OCI-LY7 (cell line): ENCODE results near the gene TRIM54. TPM values are rescaled to one million over a fixed set of nuclear protein-coding genes. Genes with fewer than 3 reads are reported as not detected.
A peak's percentile ranks its signal among the peaks of the same experiment; 100 is the strongest.

Experiments
- BruUV-seq: library from RNA; stranded (reverse); fragments of 400-500 nt; replicated peaks from 2 replicates; lab custom pipeline; 2021; lab: Mats Ljungman, UMichigan
- CTCF ChIA-PET: fragments of 300-600 bp; sonication (Branson Sonifier 250); formaldehyde crosslinking; loops from one replicate; lab custom pipeline; 2022; ENCODE audit warnings: antibody characterized with exemption; ENCODE audit not compliant: unreplicated experiment; lab: Charles Lee
- POLR2A ChIA-PET: fragments of 300-600 bp; sonication (Branson Sonifier 250); formaldehyde crosslinking; loops from one replicate; lab custom pipeline; 2022; ENCODE audit warnings: antibody characterized with exemption; lab: Charles Lee
- DNase-seq: peaks from one replicate; pipeline ENCODE4 v3.0.0-alpha.2; 2015; ENCODE audit warnings: low spot score
- H2AFZ ChIP-seq: fragments of 200-600 bp; sonication (generic), shearing (Covaris generic); 2 replicates; pipeline ENCODE4 v1.6.1; 2014; ENCODE audit warnings: mild to moderate bottlenecking, antibody characterized with exemption, low read length, moderate library complexity
- H3K27ac ChIP-seq: fragments of 200-600 bp; sonication (generic); 2 replicates; pipeline ENCODE4 v1.5.1; 2014; ENCODE audit warnings: mixed run types, low read depth, mild to moderate bottlenecking, moderate library complexity, low read length, inconsistent platforms; ENCODE audit not compliant: poor library complexity, severe bottlenecking
- H3K36me3 ChIP-seq: fragments of 200-600 bp; sonication (generic); 2 replicates; pipeline ENCODE4 v1.6.1; 2014; ENCODE audit warnings: mild to moderate bottlenecking, antibody characterized with exemption, low read length, moderate library complexity, mixed read lengths; ENCODE audit not compliant: insufficient read depth
- H3K4me1 ChIP-seq: fragments of 200-600 bp; sonication (generic); 2 replicates; pipeline ENCODE4 v1.5.1; 2014; ENCODE audit warnings: mild to moderate bottlenecking, low read length; ENCODE audit not compliant: insufficient read depth, poor library complexity, severe bottlenecking
- H3K4me2 ChIP-seq: fragments of 200-600 bp; sonication (generic); 2 replicates; pipeline ENCODE4 v1.6.1; 2014; ENCODE audit warnings: mild to moderate bottlenecking, low read length
- H3K4me3 ChIP-seq: fragments of 200-600 bp; sonication (generic); 2 replicates; pipeline ENCODE4 v1.5.1; 2014; ENCODE audit warnings: mild to moderate bottlenecking, low read depth, low read length; ENCODE audit not compliant: poor library complexity, severe bottlenecking
- H3K79me2 ChIP-seq: fragments of 200-600 bp; sonication (generic); 2 replicates; pipeline ENCODE4 v1.6.1; 2016; ENCODE audit warnings: low read depth, mild to moderate bottlenecking, low read length, moderate library complexity, mixed read lengths; ENCODE audit not compliant: insufficient read depth
- H3K9me2 ChIP-seq: fragments of 200-600 bp; sonication (generic); 2 replicates; pipeline ENCODE4 v1.6.1; 2016; ENCODE audit warnings: mild to moderate bottlenecking, low read length, mixed read lengths; ENCODE audit not compliant: insufficient read depth
- H3K9me3 ChIP-seq: fragments of 200-600 bp; sonication (generic); 2 replicates; pipeline ENCODE4 v1.6.1; 2014; ENCODE audit warnings: mild to moderate bottlenecking, mixed run types, low read length, mixed read lengths
- H4K20me1 ChIP-seq: fragments of 200-600 bp; sonication (generic); 2 replicates; pipeline ENCODE4 v1.6.1; 2014; ENCODE audit warnings: mild to moderate bottlenecking, antibody characterized with exemption, low read length, moderate library complexity, mixed read lengths; ENCODE audit not compliant: insufficient read depth
- EZH2phosphoT487 ChIP-seq: fragments of 200-600 bp; sonication (generic); IDR thresholded peaks from 2 replicates; pipeline ENCODE4 v1.6.1; 2018; ENCODE audit warnings: low read depth, borderline replicate concordance, mild to moderate bottlenecking, mixed run types, antibody characterized with exemption, low read length, moderate library complexity, mixed read lengths
- intact Hi-C: fragments of 100-400 bp; cut with micrococcal nuclease; formaldehyde crosslinking; loops from one replicate; pipeline ENCODE4 v1.10.0; 2022; ENCODE audit not compliant: unreplicated experiment
- total RNA-seq, 2 experiments: library from RNA; depleted of rRNA in 1 of 2; stranded (reverse); fragments of >200 nt in 1 of 2; shearing (Covaris generic) in 1 of 2; gene quantifications; 2 replicates each; pipeline ENCODE4 v1.2.3, GENCODE V29; 2014 to 2022
- TF ChIP-seq, protein P1 (sequence below): fragments of 200-600 bp; sonication (generic); conservative IDR thresholded peaks from 2 replicates; pipeline ENCODE4 v1.5.1; 2014; ENCODE audit warnings: mild to moderate bottlenecking, antibody characterized with exemption, low read length, moderate library complexity, mixed read lengths

TRIM54 gene
- total RNA-seq, 2 experiments from 2014 or later: 6.4 to 18.8 TPM

DNA sequence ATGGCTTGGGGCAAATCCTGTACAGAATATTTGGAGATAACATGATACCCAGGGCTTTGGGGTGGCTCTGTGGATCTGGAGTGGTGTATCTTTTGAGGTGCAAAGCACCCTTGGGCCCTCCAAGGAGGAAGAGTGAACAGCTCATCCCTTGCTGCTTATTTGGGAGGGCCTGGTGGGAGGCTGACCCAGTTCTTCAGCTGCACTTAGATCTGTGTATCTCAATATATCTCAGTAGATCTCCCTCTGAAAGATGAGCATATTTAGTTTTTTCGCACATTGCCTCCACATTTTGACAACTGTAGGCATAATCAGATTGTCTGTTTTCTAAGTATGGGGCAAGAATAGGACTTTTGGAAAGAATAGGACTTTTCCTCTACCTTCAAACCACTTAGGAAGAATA, 2.8 kb downstream of the TRIM54 start:
- no peaks in the 10 kb centered on the region for H3K36me3 ChIP-seq
- no peak for DNase-seq
- intact Hi-C loops: no loop called here

DNA sequence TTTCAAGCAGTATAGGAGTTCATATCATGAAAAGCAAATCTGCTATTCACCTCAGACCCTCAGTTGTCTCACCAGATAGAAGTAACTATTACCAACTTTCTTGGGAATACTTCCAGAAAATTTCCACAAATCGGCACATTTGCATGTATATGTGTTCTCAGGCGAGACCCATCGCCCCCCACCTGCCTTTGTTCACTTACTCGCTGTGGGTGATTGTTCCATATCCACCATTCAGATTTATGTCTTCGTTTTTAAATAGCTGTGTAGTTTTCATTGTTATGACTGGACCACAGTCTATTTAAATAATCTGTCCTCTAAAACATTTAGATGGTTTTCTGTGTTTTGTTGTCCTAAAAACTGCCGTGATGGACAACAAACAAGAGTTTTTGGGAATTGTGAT, 3.3 kb downstream of the TRIM54 start:
- peaks cover 58% of the 10 kb centered on the region for H3K4me1 ChIP-seq
- H3K36me3 ChIP-seq: no peaks in the 10 kb centered on the region
- no peaks in the 10 kb centered on the region for H3K9me2 ChIP-seq
- intact Hi-C loops: no loop called here
- no peak overlapping the region for H2AFZ ChIP-seq
- no peaks in the 10 kb centered on the region for H4K20me1 ChIP-seq
- H3K27ac ChIP-seq: no peak overlapping the region
- H3K79me2 ChIP-seq: no peaks in the 10 kb centered on the region
- no peak overlapping the region for H3K4me3 ChIP-seq
- ChIA-PET POLR2A (interaction anchor here (0.9 kb wide), 1 partner anchor 34 kb away, joined by 3 read pairs; no protein-coding TSS in a partner anchor), CTCF (no interaction called here)
- BruUV-seq: no TSS peak
- no peak for TF ChIP-seq EZH2phosphoT487
- TF ChIP-seq, protein P1, sequence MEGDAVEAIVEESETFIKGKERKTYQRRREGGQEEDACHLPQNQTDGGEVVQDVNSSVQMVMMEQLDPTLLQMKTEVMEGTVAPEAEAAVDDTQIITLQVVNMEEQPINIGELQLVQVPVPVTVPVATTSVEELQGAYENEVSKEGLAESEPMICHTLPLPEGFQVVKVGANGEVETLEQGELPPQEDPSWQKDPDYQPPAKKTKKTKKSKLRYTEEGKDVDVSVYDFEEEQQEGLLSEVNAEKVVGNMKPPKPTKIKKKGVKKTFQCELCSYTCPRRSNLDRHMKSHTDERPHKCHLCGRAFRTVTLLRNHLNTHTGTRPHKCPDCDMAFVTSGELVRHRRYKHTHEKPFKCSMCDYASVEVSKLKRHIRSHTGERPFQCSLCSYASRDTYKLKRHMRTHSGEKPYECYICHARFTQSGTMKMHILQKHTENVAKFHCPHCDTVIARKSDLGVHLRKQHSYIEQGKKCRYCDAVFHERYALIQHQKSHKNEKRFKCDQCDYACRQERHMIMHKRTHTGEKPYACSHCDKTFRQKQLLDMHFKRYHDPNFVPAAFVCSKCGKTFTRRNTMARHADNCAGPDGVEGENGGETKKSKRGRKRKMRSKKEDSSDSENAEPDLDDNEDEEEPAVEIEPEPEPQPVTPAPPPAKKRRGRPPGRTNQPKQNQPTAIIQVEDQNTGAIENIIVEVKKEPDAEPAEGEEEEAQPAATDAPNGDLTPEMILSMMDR: no peak
- no peak overlapping the region for H3K4me2 ChIP-seq
- DNase-seq: no peak
- H3K9me3 ChIP-seq: no peaks in the 10 kb centered on the region

More for the DNA sequence above, 2.8 kb downstream of the TRIM54 start:
- no peaks in the 10 kb centered on the region for H4K20me1 ChIP-seq
- H3K79me2 ChIP-seq: no peaks in the 10 kb centered on the region
- H3K4me1 ChIP-seq: peaks cover 58% of the 10 kb centered on the region
- no TSS peak for BruUV-seq
- no peak overlapping the region for H3K4me2 ChIP-seq
- ChIA-PET POLR2A (no interaction called here), CTCF (no interaction called here)
- H3K4me3 ChIP-seq: no peak overlapping the region
- H2AFZ ChIP-seq: no peak overlapping the region
- no peaks in the 10 kb centered on the region for H3K9me2 ChIP-seq
- no peak overlapping the region for H3K27ac ChIP-seq
- TF ChIP-seq, protein P1: no peak
- no peak for TF ChIP-seq EZH2phosphoT487
- H3K9me3 ChIP-seq: no peaks in the 10 kb centered on the region

DNA sequence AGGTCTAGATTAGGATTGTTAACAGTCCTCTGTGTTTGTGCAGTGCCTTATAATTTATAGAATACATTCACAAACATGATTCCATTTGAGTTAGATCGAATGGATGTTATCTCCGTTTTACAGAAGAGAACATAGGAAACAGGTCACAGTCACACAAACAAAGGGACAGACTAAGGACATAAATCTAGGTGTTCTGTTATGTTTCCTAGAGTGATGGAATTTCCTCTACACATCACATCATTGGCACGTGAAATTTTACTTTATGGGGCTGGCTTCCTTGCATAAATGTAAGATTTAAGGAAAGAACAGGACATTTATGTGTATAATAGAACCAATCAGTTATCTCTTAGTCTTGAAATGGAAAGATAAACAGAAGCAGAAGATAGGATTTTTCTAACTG, 6.4 kb downstream of the TRIM54 start:
- Histone ChIP-seq H3K79me2 (no peaks in the 10 kb centered on the region), H3K9me3 (no peaks in the 10 kb centered on the region), H3K4me1 (peaks cover 82% of the 10 kb centered on the region), H3K4me3 (no peak overlapping the region), H3K4me2 (peak overlapping the region; percentile 8; the same call in 1 of the 2 replicates), H3K27ac (no peak overlapping the region), H3K36me3 (no peaks in the 10 kb centered on the region), H3K9me2 (no peaks in the 10 kb centered on the region), H2AFZ (peak overlapping the region; percentile 19; the same call in 1 of the 2 replicates), H4K20me1 (no peaks in the 10 kb centered on the region)
- ChIA-PET POLR2A (interaction anchor here (1.0 to 1.4 kb wide), 4 partner anchors 8 to 241 kb away, joined by 3 read pairs; no protein-coding TSS in a partner anchor), CTCF (no interaction called here)
- no peak for DNase-seq
- TF ChIP-seq, protein P1: no peak
- TF ChIP-seq EZH2phosphoT487: no peak
- no TSS peak for BruUV-seq
- intact Hi-C loops: no loop called here
